Colon (tissue), 2 donors: ENCODE results near the gene ITPK1.

Experiments used
- FAIRE-seq: peaks from 2 replicates; lab custom pipeline; 2012; peaks lifted over from hg19 to GRCh38; lab: Jason Lieb, UNC
- donor health status: control.
- donor health status: control.

ITPK1 gene

GRCh38 chr14:93010130-93010499 is 105.6 kb downstream of the ITPK1 start:
- FAIRE-seq: no peak

GRCh38 chr14:93009471-93010129 is 106.1 kb downstream of the ITPK1 start:
- FAIRE-seq: no peak

- FAIRE-seq: no peak
These were observed 107.3 kb downstream of the ITPK1 start for GRCh38 chr14:93008381-93008780.

GRCh38 chr14:93007225-93007997 is 108.3 kb downstream of the ITPK1 start:
- FAIRE-seq: no peak

GRCh38 chr14:93006567-93007051 is 109.1 kb downstream of the ITPK1 start:
- FAIRE-seq: no peak

- FAIRE-seq: no peak
These were observed 109.9 kb downstream of the ITPK1 start for GRCh38 chr14:93005838-93006237.

- no peak for FAIRE-seq
These were observed 110.5 kb downstream of the ITPK1 start for GRCh38 chr14:93005135-93005813.

- FAIRE-seq: no peak
These were observed 111.0 kb downstream of the ITPK1 start for GRCh38 chr14:93004699-93005082.

GRCh38 chr14:93003945-93004698 is 111.6 kb downstream of the ITPK1 start:
- no peak for FAIRE-seq

GRCh38 chr14:93002851-93003298 is 112.8 kb downstream of the ITPK1 start:
- FAIRE-seq: no peak

- no peak for FAIRE-seq
These were observed 113.7 kb downstream of the ITPK1 start for GRCh38 chr14:93002049-93002448.

- no peak for FAIRE-seq
These were observed 116.8 kb downstream of the ITPK1 start for GRCh38 chr14:92998946-92999345.

- FAIRE-seq: no peak
These were observed 118.2 kb downstream of the ITPK1 start for GRCh38 chr14:92997343-92998061.

- no peak for FAIRE-seq
These were observed 120.1 kb downstream of the ITPK1 start for GRCh38 chr14:92995620-92996019.

GRCh38 chr14:92994942-92995341 is 120.8 kb downstream of the ITPK1 start:
- FAIRE-seq: no peak

- no peak for FAIRE-seq
These were observed 121.5 kb downstream of the ITPK1 start for GRCh38 chr14:92994131-92994676.

GRCh38 chr14:92993302-92993701 is 122.4 kb downstream of the ITPK1 start:
- FAIRE-seq: no peak

GRCh38 chr14:92991536-92991935 is 124.2 kb downstream of the ITPK1 start:
- FAIRE-seq: no peak

GRCh38 chr14:92990456-92991430 is 125.0 kb downstream of the ITPK1 start:
- no peak for FAIRE-seq
